GM12878 (cell line): Measurements from ENCODE around the gene RPUSD1. TPM values are rescaled to one million over a fixed set of nuclear protein-coding genes. Genes with fewer than 3 reads are reported as not detected.
"Not testable (repeated sequence)": the region's sequence is repeated elsewhere in the genome, so short reads cannot be mapped to it uniquely, and the experiment has no call there.

Experiments used
- ATAC-seq: fragments of 200-7000 bp; cut with Tn5 transposase; 3 replicates; pipeline ENCODE4 v1.9.1; 2020; ENCODE audit warnings: mild to moderate bottlenecking, moderate library complexity
- BruUV-seq: library from RNA; stranded (reverse); fragments of 400-500 nt; replicated peaks from 2 replicates; lab custom pipeline; 2021; lab: Mats Ljungman, UMichigan
- CTCF ChIA-PET: fragments of 300-600 bp; sonication (Branson Sonifier 250); formaldehyde crosslinking; extraction: SDS; loops from one replicate; lab custom pipeline; 2021; ENCODE audit warnings: inconsistent platforms; lab: Yijun Ruan, JAX
- POLR2A ChIA-PET: fragments of 350-600 bp; formaldehyde crosslinking; extraction: SDS; loops from one replicate; lab custom pipeline; 2021; ENCODE audit warnings: inconsistent platforms; lab: Charles Lee
- RAD21 ChIA-PET: fragments of 300-600 bp; sonication (Branson Sonifier 250); formaldehyde crosslinking; loops from one replicate; lab custom pipeline; 2023; ENCODE audit warnings: antibody characterized with exemption; ENCODE audit not compliant: unreplicated experiment; lab: Charles Lee
- SMC1A ChIA-PET: fragments of 300-600 bp; sonication (Branson Sonifier 250); formaldehyde crosslinking; loops from one replicate; lab custom pipeline; 2023; ENCODE audit not compliant: unreplicated experiment, uncharacterized antibody; lab: Charles Lee
- DNase-seq: peaks from one replicate; pipeline ENCODE4 v3.0.0-alpha.2; 2011; ENCODE audit warnings: low read depth, low spot score
- FAIRE-seq: peaks from 3 replicates; lab custom pipeline; 2011; peaks lifted over from hg19 to GRCh38; lab: Jason Lieb, UNC
- H2AFZ ChIP-seq: 2 replicates; pipeline ENCODE4 v1.6.0; 2011; ENCODE audit warnings: low read depth, low read length, control low read depth; ENCODE audit not compliant: control insufficient read depth
- H3K27ac ChIP-seq: 2 replicates; pipeline ENCODE4 v1.5.1; 2011; ENCODE audit warnings: control low read depth; ENCODE audit not compliant: control insufficient read depth, insufficient read depth
- H3K27me3 ChIP-seq, 2 experiments: replicated peaks in 1 of 2; 2 replicates each; pipeline versions ENCODE4 v1.6.0 to v1.6.1; 2011; ENCODE audit warnings: low read length in 1 of 2; ENCODE audit not compliant: control insufficient read depth in 2 of 2, insufficient read depth in 2 of 2
- H3K36me3 ChIP-seq, 2 experiments: 2 replicates each; pipeline ENCODE4 v1.5.1; 2011; ENCODE audit warnings: low read length in 1 of 2; ENCODE audit not compliant: control insufficient read depth in 2 of 2, insufficient read depth in 2 of 2
- H3K4me1 ChIP-seq: 2 replicates; pipeline ENCODE4 v1.6.1; 2011; ENCODE audit warnings: mild to moderate bottlenecking, low read length, moderate library complexity, mixed read lengths; ENCODE audit not compliant: control insufficient read depth, insufficient read depth
- H3K4me2 ChIP-seq: 2 replicates; pipeline ENCODE4 v1.6.0; 2011; ENCODE audit warnings: control low read depth; ENCODE audit not compliant: control insufficient read depth, insufficient read depth
- H3K4me3 ChIP-seq: fragments of 200-600 bp; sonication (generic); 2 replicates; pipeline ENCODE4 v1.5.1; 2016
- H3K79me2 ChIP-seq: 2 replicates; pipeline ENCODE4 v1.6.0; 2011; ENCODE audit warnings: low read length; ENCODE audit not compliant: control insufficient read depth, insufficient read depth
- H3K9ac ChIP-seq: 2 replicates; pipeline ENCODE4 v1.8.0; 2011; ENCODE audit warnings: low read length, control low read depth, mixed read lengths; ENCODE audit not compliant: control insufficient read depth, insufficient read depth
- H3K9me3 ChIP-seq: replicated peaks from 3 replicates; pipeline ENCODE4 v1.5.1; 2011; ENCODE audit warnings: mild to moderate bottlenecking, low read length; ENCODE audit not compliant: control insufficient read depth, insufficient read depth
- H4K20me1 ChIP-seq: 2 replicates; pipeline ENCODE4 v1.6.0; 2011; ENCODE audit not compliant: control insufficient read depth, insufficient read depth
- BACH1 ChIP-seq: fragments of 450-650 bp; IDR thresholded peaks from 2 replicates; pipeline ENCODE4 v1.6.1; 2017; ENCODE audit warnings: mild to moderate bottlenecking, borderline replicate concordance
- CHD1 ChIP-seq: IDR thresholded peaks from 2 replicates; pipeline ENCODE4 v1.6.1; 2012; ENCODE audit warnings: low read depth, low read length, improper control_type of control experiment
- CREB1 ChIP-seq: IDR thresholded peaks from 2 replicates; pipeline ENCODE4 v1.6.1; 2012; ENCODE audit warnings: low read depth, mild to moderate bottlenecking, inconsistent platforms
- CUX1 ChIP-seq: IDR thresholded peaks from 2 replicates; pipeline ENCODE4 v1.6.1; 2012; ENCODE audit warnings: improper control_type of control experiment, low read depth, low read length; ENCODE audit not compliant: insufficient replicate concordance
- EZH2 ChIP-seq: IDR thresholded peaks from 2 replicates; pipeline ENCODE4 v1.6.1; 2012; ENCODE audit warnings: low read depth, mild to moderate bottlenecking, control low read depth, inconsistent platforms, low read length, borderline replicate concordance; ENCODE audit not compliant: control insufficient read depth
- FOXK2 ChIP-seq: fragments of 450-650 bp; IDR thresholded peaks from 2 replicates; pipeline ENCODE4 v1.6.1; 2017; ENCODE audit warnings: mild to moderate bottlenecking, moderate library complexity
- MEF2A ChIP-seq: IDR thresholded peaks from 2 replicates; pipeline ENCODE4 v1.6.1; 2011; ENCODE audit warnings: low read depth, mild to moderate bottlenecking, low read length, moderate library complexity; ENCODE audit not compliant: insufficient read depth
- SIN3A ChIP-seq: IDR thresholded peaks from 2 replicates; pipeline ENCODE4 v1.6.1; 2012; ENCODE audit warnings: low read depth, low read length, improper control_type of control experiment
- SREBF1 ChIP-seq: IDR thresholded peaks from 2 replicates; pipeline ENCODE4 v1.6.1; 2012; ENCODE audit warnings: mild to moderate bottlenecking, low read length
- ZNF274 ChIP-seq: IDR thresholded peaks from one replicate; pipeline ENCODE4 v1.8.0; 2011; ENCODE audit not compliant: insufficient read length, insufficient read depth
- ZNF622 ChIP-seq: fragments of 450-650 bp; IDR thresholded peaks from 2 replicates; pipeline ENCODE4 v1.6.1; 2017; ENCODE audit warnings: mild to moderate bottlenecking, inconsistent platforms
- WGBS: methylation state at CpG from one replicate; pipeline ENCODE4 v1.1.6; 2016; ENCODE audit warnings: low lambda C conversion rate; ENCODE audit not compliant: insufficient replicate concordance, insufficient coverage; ENCODE audit errors: missing lambda C conversion rate; 5-methylcytosine and 5-hydroxymethylcytosine counted together
- in situ Hi-C: fragments of 300-500 bp; cut with MboI; formaldehyde crosslinking; loops from 9 replicates; pipeline ENCODE4 v1.14.3; 2018; ENCODE audit warnings: mixed read lengths
- intact Hi-C: fragments of 100-400 bp; cut with micrococcal nuclease; formaldehyde crosslinking; loops from one replicate; pipeline ENCODE4 v1.14.2; 2022; ENCODE audit not compliant: unreplicated experiment
- polyA plus RNA-seq, 11 experiments: library from polyadenylated mRNA; depleted of rRNA in 4 of 11; unstranded in 6 of 11; stranded (reverse) in 5 of 11; fragments of >200 nt; fragmentation: Nextera tagmentation in 4 of 11; fragmentation: Illumina TruSeq in 1 of 11; extraction: Ambion mirVana in 4 of 11; extraction: Trizol in 1 of 11; gene quantifications; 1 replicate in 1 of 11; 2 replicates in 10 of 11; pipeline versions ENCODE4 v1.2.1 to v1.2.3, GENCODE V29; 2011 to 2016; ENCODE audit warnings: inconsistent platforms in 2 of 11, missing spikeins in 2 of 11, low read depth in 1 of 11
- total RNA-seq, 4 experiments: library from RNA; depleted of rRNA in 3 of 4; stranded (reverse); fragments of >200 nt in 3 of 4; fragmentation: Illumina TruSeq in 1 of 4; extraction: Trizol in 1 of 4; gene quantifications; 2 replicates each; pipeline versions ENCODE4 v1.2.1 to v1.2.3, GENCODE V29; 2013 to 2021

RPUSD1 gene
- total and polyA plus RNA-seq, 10 of the 15 experiments (the other 5 are each of a cell fraction or from before 2014, with no cell fraction given): 0.55 to 49.9 (median 21.1) TPM

GRCh38 chr16:754121-754607, 34.0 kb downstream of the RPUSD1 start:
- H3K9ac ChIP-seq, H2AFZ ChIP-seq, H3K79me2 ChIP-seq, H3K9me3 ChIP-seq, POLR2A ChIA-PET, intact Hi-C loops, H3K27me3 ChIP-seq, H4K20me1 ChIP-seq, SMC1A ChIA-PET, FAIRE-seq, DNase-seq, BruUV-seq, in situ Hi-C loops, CTCF ChIA-PET, H3K4me3 ChIP-seq, H3K36me3 ChIP-seq, ATAC-seq, H3K27ac ChIP-seq, H3K4me1 ChIP-seq, H3K4me2 ChIP-seq: not testable (repeated sequence)
- RAD21 ChIA-PET: interaction anchor here (0.5 to 0.6 kb wide), 2 partner anchors 311 to 387 kb away, joined by 3 read pairs; no protein-coding TSS in a partner anchor
- WGBS: 59% methylated on average over 11 of the region's 11 CpGs

DNA sequence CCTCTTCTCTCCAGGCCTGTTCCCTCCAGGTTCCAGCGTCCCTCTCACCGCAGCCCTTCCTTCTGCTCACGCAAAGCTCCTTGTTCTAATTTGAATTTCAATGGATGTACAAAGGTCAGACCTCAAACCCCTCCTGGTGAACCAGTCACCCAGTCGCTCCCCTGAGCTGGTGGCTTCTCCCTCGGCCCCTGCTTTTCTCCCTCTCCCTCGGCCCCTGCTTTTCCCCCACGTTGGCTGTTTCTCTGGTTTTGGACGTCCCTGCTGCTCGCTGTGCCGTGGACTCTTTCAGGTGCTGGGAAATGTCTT, 36.2 kb downstream of the RPUSD1 start:
- in situ Hi-C loops (no loop called here), intact Hi-C loops (no loop called here)
- CTCF ChIA-PET: no interaction called here
- no peak for FAIRE-seq
- no peaks in the 10 kb centered on the region for H3K4me1 ChIP-seq
- H3K4me2 ChIP-seq: no peak overlapping the region
- BruUV-seq: no TSS peak
- POLR2A ChIA-PET: interaction anchor here (0.5 kb wide), 1 partner anchor 9 kb away, joined by 3 read pairs; no protein-coding TSS in a partner anchor
- 35% methylated on average over 10 of the region's 10 CpGs for WGBS
- no peak overlapping the region for H3K9ac ChIP-seq
- SMC1A ChIA-PET: no interaction called here
- H4K20me1 ChIP-seq: no peaks in the 10 kb centered on the region
- no peak overlapping the region for H3K27ac ChIP-seq
- no peaks in the 10 kb centered on the region; a peak in 2 of 4 replicates for H3K27me3 ChIP-seq
- no peaks in the 10 kb centered on the region for H3K36me3 ChIP-seq
- RAD21 ChIA-PET: no interaction called here
- no peaks in the 10 kb centered on the region for H3K79me2 ChIP-seq
- no peak for ATAC-seq
- no peak for DNase-seq
- no peak overlapping the region for H3K4me3 ChIP-seq
- no peaks in the 10 kb centered on the region; the same call in 2 of the 3 replicates for H3K9me3 ChIP-seq
- TF ChIP-seq BACH1: no peak
- TF ChIP-seq EZH2: no peak
- no peak for TF ChIP-seq CHD1
- TF ChIP-seq SREBF1: no peak
- no peak for TF ChIP-seq FOXK2
- no peak for TF ChIP-seq MEF2A
- no peak for TF ChIP-seq SIN3A
- no peak for TF ChIP-seq CUX1
- no peak for TF ChIP-seq CREB1
- no peak for TF ChIP-seq ZNF274
- no peak for TF ChIP-seq ZNF622
- no peak overlapping the region for H2AFZ ChIP-seq
